AG08396 (cell line): ENCODE data around the gene SMIM44.

Experiments used
- DNase-seq: peaks from one replicate; pipeline ENCODE4 v3.0.0; 2012; ENCODE audit warnings: low spot score, mixed read lengths

Gene SMIM44

GRCh38 chr19:3477506-3477905 is 5.7 kb downstream of the SMIM44 start:
- no peak for DNase-seq

- DNase-seq, result no peak
These were observed 6.4 kb downstream of the SMIM44 start for GRCh38 chr19:3476830-3477229.

- DNase-seq, result no peak
These were observed 7.8 kb downstream of the SMIM44 start for GRCh38 chr19:3475449-3475848.

GRCh38 chr19:3474614-3475013 is 8.6 kb downstream of the SMIM44 start:
- DNase-seq, result no peak

- DNase-seq, result no peak
These were observed 9.2 kb downstream of the SMIM44 start for GRCh38 chr19:3474010-3474409.

GRCh38 chr19:3471954-3472655 is 11.1 kb downstream of the SMIM44 start:
- peak; percentile 66 for DNase-seq

GRCh38 chr19:3470500-3471128 is 12.6 kb downstream of the SMIM44 start:
- no peak for DNase-seq

- no peak for DNase-seq
These were observed 13.4 kb downstream of the SMIM44 start for GRCh38 chr19:3469638-3470499.

GRCh38 chr19:3468211-3468610 is 15.0 kb downstream of the SMIM44 start:
- DNase-seq, result no peak

- no peak for DNase-seq
These were observed 15.6 kb downstream of the SMIM44 start for GRCh38 chr19:3467437-3468198.

GRCh38 chr19:3466635-3467034 is 16.6 kb downstream of the SMIM44 start:
- no peak for DNase-seq

- no peak for DNase-seq
These were observed 17.7 kb downstream of the SMIM44 start for GRCh38 chr19:3465552-3465951.

- no peak for DNase-seq
These were observed 18.5 kb downstream of the SMIM44 start for GRCh38 chr19:3464587-3465235.

- no peak for DNase-seq
These were observed 19.3 kb downstream of the SMIM44 start for GRCh38 chr19:3463714-3464586.

- DNase-seq, result no peak
These were observed 20.1 kb downstream of the SMIM44 start for GRCh38 chr19:3462991-3463713.

GRCh38 chr19:3459965-3460582 is 23.2 kb downstream of the SMIM44 start:
- no peak for DNase-seq

- peak; percentile 96 for DNase-seq
These were observed 24.0 kb downstream of the SMIM44 start for GRCh38 chr19:3459089-3459881.

GRCh38 chr19:3458229-3459088 is 24.8 kb downstream of the SMIM44 start:
- no peak for DNase-seq
